PC-9 (cell line): ENCODE data around the gene MCM8.

Source experiments
- EZH2 ChIP-seq: fragments of 200-600 bp; sonication (generic); IDR thresholded peaks from 2 replicates; pipeline ENCODE4 v1.8.0; 2017; ENCODE audit warnings: antibody characterized with exemption, low read depth
- TF ChIP-seq, protein P1 (sequence below): fragments of 200-600 bp; sonication (generic); conservative IDR thresholded peaks from 2 replicates; pipeline ENCODE4 v1.6.1; 2017; ENCODE audit warnings: mixed run types, antibody characterized with exemption, mild to moderate bottlenecking, moderate library complexity

DNA sequence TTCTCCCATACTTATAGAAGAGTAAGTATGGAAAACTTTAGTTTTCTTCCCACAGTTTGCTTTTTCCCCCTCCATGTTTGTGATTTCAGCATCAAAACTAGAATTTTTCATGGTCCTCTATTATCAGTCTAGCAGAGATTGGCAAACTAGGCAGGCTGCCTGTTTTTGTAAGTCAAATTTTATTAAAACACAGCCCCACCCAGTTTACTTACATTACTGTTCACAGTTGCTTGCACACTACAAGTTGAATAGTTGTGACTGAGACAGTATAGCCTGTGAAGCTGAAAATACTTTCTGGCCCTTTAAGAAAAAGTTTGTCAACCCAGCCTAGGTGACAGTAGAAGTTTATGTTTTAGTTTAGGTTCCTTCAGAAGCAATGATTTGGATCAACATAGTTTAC is 19.5 kb downstream of the MCM8 start:
- TF ChIP-seq, protein P1, sequence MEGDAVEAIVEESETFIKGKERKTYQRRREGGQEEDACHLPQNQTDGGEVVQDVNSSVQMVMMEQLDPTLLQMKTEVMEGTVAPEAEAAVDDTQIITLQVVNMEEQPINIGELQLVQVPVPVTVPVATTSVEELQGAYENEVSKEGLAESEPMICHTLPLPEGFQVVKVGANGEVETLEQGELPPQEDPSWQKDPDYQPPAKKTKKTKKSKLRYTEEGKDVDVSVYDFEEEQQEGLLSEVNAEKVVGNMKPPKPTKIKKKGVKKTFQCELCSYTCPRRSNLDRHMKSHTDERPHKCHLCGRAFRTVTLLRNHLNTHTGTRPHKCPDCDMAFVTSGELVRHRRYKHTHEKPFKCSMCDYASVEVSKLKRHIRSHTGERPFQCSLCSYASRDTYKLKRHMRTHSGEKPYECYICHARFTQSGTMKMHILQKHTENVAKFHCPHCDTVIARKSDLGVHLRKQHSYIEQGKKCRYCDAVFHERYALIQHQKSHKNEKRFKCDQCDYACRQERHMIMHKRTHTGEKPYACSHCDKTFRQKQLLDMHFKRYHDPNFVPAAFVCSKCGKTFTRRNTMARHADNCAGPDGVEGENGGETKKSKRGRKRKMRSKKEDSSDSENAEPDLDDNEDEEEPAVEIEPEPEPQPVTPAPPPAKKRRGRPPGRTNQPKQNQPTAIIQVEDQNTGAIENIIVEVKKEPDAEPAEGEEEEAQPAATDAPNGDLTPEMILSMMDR, result no peak
- no peak for TF ChIP-seq EZH2
